Stimulated activated naive CD4-positive, alpha-beta T cell treated with Interleukin-2 at 50 U/mL for 16 hours (primary cell): Measurements from ENCODE around the gene ZG16B.

Source experiments
- DNase-seq: peaks from one replicate; lab custom pipeline; 2025; lab: John Stamatoyannopoulos, UW

The ZG16B gene

GRCh38 chr16:2845116-2845515 lies 15.0 kb downstream of the ZG16B start:
- no peak for DNase-seq

- no peak for DNase-seq
Measured at GRCh38 chr16:2846511-2847310, 16.6 kb downstream of the ZG16B start.

DNA sequence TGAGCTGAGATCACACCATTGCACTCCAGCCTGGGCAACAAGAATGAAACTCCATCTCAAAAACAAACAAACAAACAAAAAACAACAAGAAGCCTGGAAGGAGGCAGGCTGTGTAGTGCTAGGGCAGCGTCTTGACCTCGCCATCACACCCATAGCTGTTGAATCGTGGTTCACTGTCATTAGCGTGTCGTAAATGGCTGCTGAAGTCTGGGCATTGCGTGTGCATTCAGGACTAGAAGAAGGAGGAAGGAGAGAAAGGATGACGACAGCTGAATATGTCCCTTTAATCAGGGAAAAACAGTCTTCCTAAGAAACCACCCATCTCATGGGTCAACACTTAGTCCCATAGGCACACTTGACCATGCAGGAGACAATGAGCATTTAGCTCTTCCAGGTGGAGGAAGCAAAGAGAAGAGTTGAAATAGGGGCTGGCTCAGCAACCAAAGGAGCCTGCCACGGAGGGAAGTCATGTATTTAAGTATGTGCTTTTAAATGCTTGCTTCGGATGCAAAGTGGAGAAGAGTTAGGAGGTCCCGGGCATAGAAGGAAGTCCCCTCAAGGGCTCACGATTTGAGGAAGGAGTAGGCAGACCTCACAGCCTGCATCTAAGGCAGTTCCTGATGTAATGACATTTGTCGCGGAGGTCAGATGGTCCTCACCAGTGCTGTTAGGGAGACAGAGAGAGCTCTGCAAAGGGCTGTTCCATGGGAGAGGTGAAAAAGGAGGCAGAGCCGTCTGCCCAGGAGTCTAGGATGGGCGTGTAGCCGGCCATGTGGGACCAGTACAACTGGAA lies 19.0 kb downstream of the ZG16B start:
- DNase-seq = no peak

- no peak for DNase-seq
Measured at GRCh38 chr16:2852003-2852730, 22.1 kb downstream of the ZG16B start.

DNA sequence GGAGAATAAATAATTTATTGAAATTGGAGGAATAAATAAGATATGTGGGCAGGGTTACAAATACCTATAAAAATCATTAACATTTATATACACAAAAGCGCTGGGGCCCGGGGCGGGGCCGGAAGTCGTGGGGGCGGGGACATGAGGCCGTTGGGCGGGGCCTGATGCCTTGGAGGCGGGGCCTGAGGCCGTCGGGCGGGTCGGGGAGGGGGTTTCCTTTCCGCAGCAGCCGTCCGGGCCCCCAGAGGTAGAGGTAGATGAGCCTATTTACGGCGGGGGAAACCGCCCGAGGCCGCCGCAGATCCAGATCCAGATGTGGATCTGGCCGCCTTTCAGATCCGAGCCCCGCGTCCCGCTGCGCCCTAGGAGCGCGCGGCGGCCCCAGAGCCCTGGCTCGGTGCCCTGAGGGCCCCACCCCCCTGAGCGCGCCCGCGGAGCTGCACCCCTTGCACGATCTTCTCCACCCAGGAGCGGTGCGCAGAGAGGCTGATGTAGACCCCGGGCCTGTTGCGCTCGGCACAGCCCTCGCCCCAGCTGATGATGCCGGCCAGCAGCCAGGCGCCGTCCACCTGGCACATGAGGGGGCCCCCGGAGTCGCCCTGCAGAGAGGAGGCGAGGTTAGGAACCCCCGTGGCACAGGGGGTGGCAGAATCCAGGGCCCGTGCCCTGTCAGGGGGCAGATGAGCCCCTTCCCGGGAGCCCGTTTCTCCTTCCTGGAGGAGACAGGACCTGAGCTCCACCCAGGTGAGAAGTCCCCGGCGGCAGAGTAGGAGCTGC lies 22.8 kb downstream of the ZG16B start:
- DNase-seq = no peak

- no peak for DNase-seq
Measured at GRCh38 chr16:2853531-2854073, 23.5 kb downstream of the ZG16B start.

- DNase-seq = no peak
Measured at GRCh38 chr16:2854700-2855309, 24.7 kb downstream of the ZG16B start.

- DNase-seq = no peak
Measured at GRCh38 chr16:2855536-2855935, 25.4 kb downstream of the ZG16B start.

- no peak for DNase-seq
Measured at GRCh38 chr16:2856061-2856670, 26.1 kb downstream of the ZG16B start.

- no peak for DNase-seq
Measured at GRCh38 chr16:2856686-2857450, 26.8 kb downstream of the ZG16B start.

- no peak for DNase-seq
Measured at GRCh38 chr16:2857451-2858244, 27.5 kb downstream of the ZG16B start, which contains the start of gene PRSS22. PRSS22 (minus strand) TSS chr16:2858170; CDS start chr16:2858104, 66 bp downstream.

DNA sequence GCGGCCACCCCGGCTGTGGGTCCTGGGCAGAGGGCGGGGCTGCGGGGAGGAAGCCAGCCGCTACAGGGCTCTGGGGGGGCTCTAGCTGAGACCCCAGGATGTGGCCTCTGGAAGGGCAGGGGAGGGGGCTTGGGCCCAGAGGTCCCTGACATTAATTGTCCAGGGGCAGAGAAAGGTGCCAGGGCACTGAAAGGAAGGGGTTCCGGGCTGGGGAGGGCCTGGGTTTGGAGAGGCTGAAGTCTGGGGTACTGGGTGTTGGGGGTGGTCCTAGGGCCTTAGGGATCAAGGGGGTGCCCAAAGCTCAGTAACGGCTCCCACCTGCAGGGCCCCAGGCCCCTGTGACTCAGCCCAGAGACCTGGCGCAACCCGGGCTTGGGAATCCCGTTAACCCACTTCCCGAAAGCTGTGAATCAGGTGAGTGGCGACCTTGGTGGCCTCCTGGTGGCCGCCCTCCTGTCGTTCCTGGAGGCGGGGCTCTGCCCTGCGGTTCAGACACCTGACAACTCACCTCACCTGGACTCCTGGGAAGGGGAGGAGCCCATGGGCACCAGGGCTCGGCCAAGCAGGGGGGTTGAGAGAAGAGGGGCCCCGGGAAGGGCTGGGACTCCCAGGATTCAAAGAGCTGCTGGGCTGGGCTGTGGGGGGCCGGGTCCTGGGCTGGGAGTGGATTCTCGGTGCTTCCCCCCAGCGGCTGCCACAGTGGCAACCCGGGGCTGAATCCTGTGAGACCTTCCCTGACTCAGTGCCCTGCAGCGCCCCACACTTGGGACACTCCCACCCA lies 28.3 kb downstream of the ZG16B start:
- DNase-seq = no peak

GRCh38 chr16:2859686-2860265 lies 29.7 kb downstream of the ZG16B start:
- no peak for DNase-seq

- no peak for DNase-seq
Measured at GRCh38 chr16:2860826-2861567, 30.9 kb downstream of the ZG16B start.

- DNase-seq = no peak
Measured at GRCh38 chr16:2865651-2866050, 35.5 kb downstream of the ZG16B start.

DNA sequence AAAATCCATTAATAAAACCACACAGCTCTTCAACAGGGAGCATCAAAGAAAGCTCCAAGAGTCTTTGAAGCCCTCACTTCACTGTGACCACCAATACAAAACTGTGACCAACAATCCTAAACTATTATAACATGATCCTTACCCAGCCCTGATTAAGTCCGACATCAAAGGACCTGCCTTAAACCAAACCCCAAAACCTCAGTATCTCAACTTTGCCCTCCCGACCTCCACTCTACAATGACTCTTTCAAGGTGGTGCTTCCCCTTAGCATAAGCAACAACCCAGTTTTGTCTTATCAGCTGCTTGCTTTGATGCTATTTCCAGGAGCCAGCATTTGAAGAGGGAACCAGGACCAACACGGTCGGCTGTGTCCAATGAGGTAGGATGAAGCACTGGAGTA lies 36.3 kb downstream of the ZG16B start:
- DNase-seq = no peak

- DNase-seq = no peak
Measured at GRCh38 chr16:2867661-2867986, 37.5 kb downstream of the ZG16B start.
